G401.6 (cell line): Measurements from ENCODE around the gene STX18.

ENCODE experiments used
- FAIRE-seq: peaks from 2 replicates; lab custom pipeline; 2012; peaks lifted over from hg19 to GRCh38; lab: Jason Lieb, UNC

Gene STX18

GRCh38 chr4:4377732-4378460 lies 164.0 kb downstream of the STX18 start:
- no peak for FAIRE-seq

- FAIRE-seq: no peak
Observed at GRCh38 chr4:4377191-4377590, 164.7 kb downstream of the STX18 start.

- FAIRE-seq: no peak
Observed at GRCh38 chr4:4376074-4376473, 165.8 kb downstream of the STX18 start.

- FAIRE-seq: no peak
Observed at GRCh38 chr4:4374388-4375098, 167.3 kb downstream of the STX18 start.
